CD14-positive monocyte (primary cell): ENCODE measurements around the gene SYT2. TPM values are rescaled to one million over a fixed set of nuclear protein-coding genes. Genes with fewer than 3 reads are reported as not detected.
A peak's percentile ranks its signal among the peaks of the same experiment; 100 is the strongest.
"Not testable (repeated sequence)": the region's sequence is repeated elsewhere in the genome, so short reads cannot be mapped to it uniquely, and the experiment has no call there.

Experiments
- DNase-seq, 3 donors: peaks; one replicate each; pipeline ENCODE4 v3.0.0-alpha.2; 2011 to 2022
- H2AFZ ChIP-seq: 2 replicates; pipeline ENCODE4 v1.6.0; 2012; ENCODE audit warnings: mild to moderate bottlenecking, low read depth, low read length, inconsistent platforms; ENCODE audit not compliant: insufficient read depth, poor library complexity, severe bottlenecking
- H3K27ac ChIP-seq, 2 donors: 1 replicate in 1 of 2; 2 replicates in 1 of 2; pipeline ENCODE4 v1.5.1; 2012 to 2013; ENCODE audit warnings: low read length in 2 of 2, control low read depth in 1 of 2, inconsistent platforms in 1 of 2, low read depth in 1 of 2, mild to moderate bottlenecking in 1 of 2
- H3K27me3 ChIP-seq, 2 donors: one replicate each; pipeline versions ENCODE4 v1.6.0 to v1.6.1; 2011 to 2013; ENCODE audit warnings: low read length in 2 of 2; ENCODE audit not compliant: control insufficient read depth in 2 of 2, insufficient read depth in 2 of 2
- H3K36me3 ChIP-seq, 2 donors: replicated peaks in 1 of 2; 1 replicate in 1 of 2; 2 replicates in 1 of 2; pipeline versions ENCODE4 v1.5.1 to v1.6.1; 2012 to 2013; ENCODE audit warnings: low read length in 2 of 2, control low read depth in 1 of 2, inconsistent platforms in 1 of 2, mild to moderate bottlenecking in 1 of 2; ENCODE audit not compliant: insufficient read depth in 2 of 2, control insufficient read depth in 1 of 2
- H3K4me1 ChIP-seq, 2 donors: 1 replicate in 1 of 2; 2 replicates in 1 of 2; pipeline versions ENCODE4 v1.5.1 to v1.6.1; 2012 to 2013; ENCODE audit warnings: low read length in 2 of 2, control low read depth in 1 of 2, inconsistent platforms in 1 of 2, mild to moderate bottlenecking in 1 of 2, moderate library complexity in 1 of 2; ENCODE audit not compliant: insufficient read depth in 2 of 2, control insufficient read depth in 1 of 2
- H3K4me2 ChIP-seq: replicated peaks from 2 replicates; pipeline ENCODE3; 2012; ENCODE audit warnings: low read length, moderate library complexity, mild to moderate bottlenecking; ENCODE audit not compliant: poor library complexity, severe bottlenecking; ENCODE audit errors: extremely low read depth
- H3K4me3 ChIP-seq, 3 experiments: fragments of 200-600 bp in 1 of 3; sonication (generic) in 1 of 3; replicated peaks in 1 of 3; 1 replicate in 2 of 3; 2 replicates in 1 of 3; pipeline ENCODE4 v1.5.1; 2011 to 2013; ENCODE audit warnings: low read length in 3 of 3, mild to moderate bottlenecking in 3 of 3, control low read depth in 2 of 3, low read depth in 2 of 3, inconsistent platforms in 1 of 3, moderate library complexity in 1 of 3
- H3K79me2 ChIP-seq: 2 replicates; pipeline ENCODE4 v1.6.0; 2012; ENCODE audit warnings: mild to moderate bottlenecking, control low read depth, inconsistent platforms, low read length, moderate library complexity; ENCODE audit not compliant: insufficient read depth
- H3K9ac ChIP-seq: 2 replicates; pipeline ENCODE4 v1.6.0; 2017; ENCODE audit warnings: low read length, mild to moderate bottlenecking; ENCODE audit not compliant: insufficient read depth, poor library complexity, severe bottlenecking
- H3K9me3 ChIP-seq, 2 donors: replicated peaks in 1 of 2; 1 replicate in 1 of 2; 2 replicates in 1 of 2; pipeline versions ENCODE4 v1.5.1 to v1.6.1; 2012 to 2013; ENCODE audit warnings: low read length in 2 of 2, control low read depth in 1 of 2; ENCODE audit not compliant: control insufficient read depth in 1 of 2, insufficient read depth in 1 of 2
- H4K20me1 ChIP-seq: 2 replicates; pipeline ENCODE4 v1.6.0; 2012; ENCODE audit warnings: mild to moderate bottlenecking, low read length, control low read depth, moderate library complexity; ENCODE audit not compliant: insufficient read depth
- H3K27ac Mint-ChIP-seq, 7 donors: one replicate each; pipeline ENCODE4 v1.8.0; 2020; ENCODE audit warnings: mild to moderate bottlenecking in 7 of 7, mixed read lengths in 7 of 7, moderate library complexity in 6 of 7, inconsistent platforms in 2 of 7
- H3K27me3 Mint-ChIP-seq, 3 donors: one replicate each; pipeline ENCODE4 v1.8.0; 2021 to 2022; ENCODE audit warnings: low read depth in 3 of 3, mild to moderate bottlenecking in 3 of 3, mixed read lengths in 3 of 3, moderate library complexity in 3 of 3, inconsistent platforms in 1 of 3
- H3K36me3 Mint-ChIP-seq, 2 donors: one replicate each; pipeline ENCODE4 v1.8.0; 2020; ENCODE audit warnings: mixed read lengths in 2 of 2, inconsistent platforms in 1 of 2, mild to moderate bottlenecking in 1 of 2
- H3K4me1 Mint-ChIP-seq: one replicate; pipeline ENCODE4 v1.8.0; 2020; ENCODE audit warnings: mild to moderate bottlenecking, mixed read lengths
- H3K4me3 Mint-ChIP-seq, 2 donors: one replicate each; pipeline ENCODE4 v1.8.0; 2020; ENCODE audit warnings: mild to moderate bottlenecking in 2 of 2, mixed read lengths in 2 of 2, moderate library complexity in 1 of 2
- H3K9me3 Mint-ChIP-seq, 7 donors: one replicate each; pipeline ENCODE4 v1.8.0; 2020 to 2022; ENCODE audit warnings: mixed read lengths in 7 of 7, mild to moderate bottlenecking in 6 of 7, moderate library complexity in 6 of 7, inconsistent platforms in 2 of 7
- CTCF ChIP-seq: fragments of 200-600 bp; IDR thresholded peaks from one replicate; pipeline ENCODE4 v1.8.0; 2022; ENCODE audit warnings: antibody characterized with exemption, mild to moderate bottlenecking
- WGBS: methylation state at CpG from one replicate; pipeline ENCODE4 v1.1.5; 2013; ENCODE audit warnings: missing lambda C conversion rate; ENCODE audit not compliant: insufficient coverage; 5-methylcytosine and 5-hydroxymethylcytosine counted together
- intact Hi-C, 2 donors: fragments of 100-400 bp; cut with micrococcal nuclease; formaldehyde crosslinking; loops; one replicate each; pipeline versions ENCODE4 v1.15.0 to v1.15.1; 2023
- polyA plus RNA-seq, 3 donors: library from polyadenylated mRNA; depleted of rRNA in 1 of 3; unstranded in 2 of 3; stranded (reverse) in 1 of 3; fragments of 300-500 nt in 2 of 3; fragments of >200 nt in 1 of 3; fragmentation: Illumina TruSeq in 2 of 3; gene quantifications; 1 replicate in 2 of 3; 2 replicates in 1 of 3; pipeline ENCODE4 v1.2.3, GENCODE V29; 2012 to 2021

SYT2 gene
- polyA plus RNA-seq, 3 donors, result not detected

- H3K9ac ChIP-seq, result no peak overlapping the region
- peaks cover 51 to 72% of the 10 kb centered on the region in 2 donors for H3K27me3 ChIP-seq
- no peak overlapping the region for H2AFZ ChIP-seq
- H3K4me3 ChIP-seq, result no peak overlapping the region
- no peaks in the 10 kb centered on the region for H3K4me1 ChIP-seq
- Mint-ChIP-seq H3K4me1 (peaks cover 2% of the 10 kb centered on the region), H3K36me3 (no peaks in the 10 kb centered on the region), H3K27me3 (peaks cover 63 to 87% (median 64%) of the 10 kb centered on the region in 3 donors), H3K27ac (no peak overlapping the region), H3K9me3 (peaks cover 0 to 4% (median 0%) of the 10 kb centered on the region in 7 donors), H3K4me3 (peak overlapping the region in 1 of 2 donors; percentile 17)
- no peak overlapping the region for H3K27ac ChIP-seq
- no peak for TF ChIP-seq CTCF
- H3K9me3 ChIP-seq, result no peaks in the 10 kb centered on the region
- WGBS, result 78% methylated on average over 2 of the region's 2 CpGs
- H3K36me3 ChIP-seq, result no peaks in the 10 kb centered on the region
- DNase-seq, result no peak
- no peak overlapping the region for H3K4me2 ChIP-seq
- intact Hi-C loops, result loop anchor here (5.0 to 10.0 kb wide), 2 partner anchors 252 to 254 kb away; no protein-coding TSS in a partner anchor
- no peaks in the 10 kb centered on the region for H3K79me2 ChIP-seq
- H4K20me1 ChIP-seq, result no peaks in the 10 kb centered on the region
Observed at GRCh38 chr1:202716654-202717053, 6.4 kb upstream of the SYT2 start.

GRCh38 chr1:202714202-202714601, 3.9 kb upstream of the SYT2 start:
- intact Hi-C loops, result loop anchor here in 1 of 2 donors (10.0 kb wide), 1 partner anchor 249 kb away; no protein-coding TSS in a partner anchor
- H3K36me3 ChIP-seq, H3K9ac ChIP-seq, DNase-seq, H3K4me3 ChIP-seq, H3K79me2 ChIP-seq, H3K4me2 ChIP-seq, H3K36me3 Mint-ChIP-seq, H3K4me1 Mint-ChIP-seq, H3K27ac Mint-ChIP-seq, H4K20me1 ChIP-seq, H3K4me1 ChIP-seq, H3K9me3 Mint-ChIP-seq, H3K27ac ChIP-seq, H2AFZ ChIP-seq: not testable (repeated sequence)
- WGBS, result no CpG with 5 or more reads among the region's 1 CpG
- Mint-ChIP-seq H3K4me3 (peak overlapping the region in 1 of 2 donors; percentile 57), H3K27me3 (peaks cover 80 to 95% (median 83%) of the 10 kb centered on the region in 3 donors)
- H3K9me3 ChIP-seq, result peaks cover 0 to 13% of the 10 kb centered on the region in 2 donors
- peaks cover 69 to 93% of the 10 kb centered on the region in 2 donors for H3K27me3 ChIP-seq
